ENCODE results near the gene MOB3B.

MOB3B gene

GRCh38 chr9:27414220-27414761 lies 115.3 kb downstream of the MOB3B start:
- no peak for DNase-seq

- DNase-seq, result no peak
Measured at GRCh38 chr9:27413511-27414219, 115.9 kb downstream of the MOB3B start.

- no peak for DNase-seq
Measured at GRCh38 chr9:27412963-27413362, 116.7 kb downstream of the MOB3B start.

GRCh38 chr9:27412081-27412480 lies 117.5 kb downstream of the MOB3B start:
- no peak for DNase-seq

- DNase-seq, result no peak
Measured at GRCh38 chr9:27408482-27408881, 121.1 kb downstream of the MOB3B start.

GRCh38 chr9:27408001-27408400 lies 121.6 kb downstream of the MOB3B start:
- DNase-seq, result no peak

- DNase-seq, result no peak
Measured at GRCh38 chr9:27407491-27407890, 122.1 kb downstream of the MOB3B start.

- no peak for DNase-seq
Measured at GRCh38 chr9:27404661-27405060, 125.0 kb downstream of the MOB3B start.

GRCh38 chr9:27402626-27403025 lies 127.0 kb downstream of the MOB3B start:
- no peak for DNase-seq

GRCh38 chr9:27400334-27400880 lies 129.2 kb downstream of the MOB3B start:
- no peak for DNase-seq

- DNase-seq, result no peak
Measured at GRCh38 chr9:27398982-27399653, 130.5 kb downstream of the MOB3B start.

GRCh38 chr9:27396495-27396894 lies 133.1 kb downstream of the MOB3B start:
- DNase-seq, result no peak

- DNase-seq, result no peak
Measured at GRCh38 chr9:27395484-27395921, 134.1 kb downstream of the MOB3B start.

- no peak for DNase-seq
Measured at GRCh38 chr9:27394826-27395201, 134.8 kb downstream of the MOB3B start.

- no peak for DNase-seq
Measured at GRCh38 chr9:27394154-27394825, 135.3 kb downstream of the MOB3B start.

- DNase-seq, result no peak
Measured at GRCh38 chr9:27393054-27393846, 136.4 kb downstream of the MOB3B start.

- DNase-seq, result no peak
Measured at GRCh38 chr9:27392451-27392850, 137.2 kb downstream of the MOB3B start.

GRCh38 chr9:27391040-27391895 lies 138.3 kb downstream of the MOB3B start:
- no peak for DNase-seq

GRCh38 chr9:27388150-27388549 lies 141.5 kb downstream of the MOB3B start:
- DNase-seq, result no peak

- DNase-seq, result no peak
Measured at GRCh38 chr9:27387722-27388121, 141.9 kb downstream of the MOB3B start.

- DNase-seq, result no peak
Measured at GRCh38 chr9:27386571-27387091, 143.0 kb downstream of the MOB3B start.

Measured in NCI-H510A (cell line).